Endodermal cell (in vitro differentiated cells): Measurements from ENCODE around the gene NIFK. TPM values are rescaled to one million over a fixed set of nuclear protein-coding genes. Genes with fewer than 3 reads are reported as not detected.
A peak's percentile ranks its signal among the peaks of the same experiment; 100 is the strongest.

Experiments used
- DNase-seq: peaks from one replicate; pipeline ENCODE4 v3.0.0-alpha.2; 2017
- H3K27ac ChIP-seq: 2 replicates; pipeline ENCODE4 v1.5.1; 2013; ENCODE audit warnings: mild to moderate bottlenecking, low read depth, low read length, moderate library complexity
- H3K27me3 ChIP-seq: 2 replicates; pipeline ENCODE4 v1.6.1; 2013; ENCODE audit warnings: mild to moderate bottlenecking, low read length, moderate library complexity; ENCODE audit not compliant: insufficient read depth, control insufficient read depth, poor library complexity, severe bottlenecking
- H3K36me3 ChIP-seq: 2 replicates; pipeline ENCODE4 v1.7.0; 2013; ENCODE audit warnings: mild to moderate bottlenecking, low read length, moderate library complexity; ENCODE audit not compliant: control insufficient read depth, insufficient read depth
- H3K4me1 ChIP-seq: one replicate; pipeline ENCODE4 v1.7.0; 2013; ENCODE audit warnings: low read length; ENCODE audit not compliant: control insufficient read depth, insufficient read depth
- H3K4me3 ChIP-seq: 2 replicates; pipeline ENCODE4 v1.5.1; 2013; ENCODE audit warnings: mild to moderate bottlenecking, low read length, moderate library complexity
- H3K9ac ChIP-seq: 2 replicates; pipeline ENCODE4 v1.6.1; 2013; ENCODE audit warnings: mild to moderate bottlenecking, low read length, moderate library complexity; ENCODE audit not compliant: poor library complexity, severe bottlenecking; ENCODE audit errors: extremely low read depth
- H3K9me3 ChIP-seq: 2 replicates; pipeline ENCODE4 v1.6.1; 2013; ENCODE audit warnings: mild to moderate bottlenecking, low read length, moderate library complexity; ENCODE audit not compliant: control insufficient read depth
- H3K27ac Mint-ChIP-seq: 2 replicates; pipeline ENCODE4 v1.8.0; 2020; ENCODE audit warnings: mixed read lengths
- H3K27me3 Mint-ChIP-seq: 2 replicates; pipeline ENCODE4 v1.8.0; 2021; ENCODE audit warnings: mild to moderate bottlenecking, mixed read lengths; ENCODE audit not compliant: insufficient read depth
- H3K36me3 Mint-ChIP-seq: 2 replicates; pipeline ENCODE4 v1.8.0; 2020; ENCODE audit warnings: low read depth, mixed read lengths
- H3K4me1 Mint-ChIP-seq: 2 replicates; pipeline ENCODE4 v1.8.0; 2020; ENCODE audit warnings: mixed read lengths
- H3K4me3 Mint-ChIP-seq: 2 replicates; pipeline ENCODE4 v1.8.0; 2020; ENCODE audit warnings: mild to moderate bottlenecking, moderate library complexity, mixed read lengths
- H3K9me3 Mint-ChIP-seq: 2 replicates; pipeline ENCODE4 v1.8.0; 2020; ENCODE audit warnings: mild to moderate bottlenecking, mixed read lengths
- WGBS, 2 experiments: methylation state at CpG; one replicate each; pipeline versions ENCODE4 v1.1.5 to v1.1.7; 2013; ENCODE audit warnings: missing lambda C conversion rate in 2 of 2, mixed read lengths in 1 of 2; ENCODE audit not compliant: insufficient coverage in 1 of 2, insufficient read length in 1 of 2; 5-methylcytosine and 5-hydroxymethylcytosine counted together
- total RNA-seq, 2 donors: library from RNA; stranded (reverse); fragmentation: NEBNext Ultra II Directional in 1 of 2; extraction: Animal tissue kit (Norgen Biotek cat#: 25700) in 1 of 2; gene quantifications; 2 replicates in 1 of 2; 3 replicates in 1 of 2; pipeline ENCODE4 v1.2.1, GENCODE V29; 2021
- TF ChIP-seq, protein P1 (sequence below): fragments of 200-600 bp; sonication (generic); conservative IDR thresholded peaks from 2 replicates; pipeline ENCODE4 v1.5.0; 2021; ENCODE audit warnings: antibody characterized with exemption, mild to moderate bottlenecking

Gene NIFK
- total RNA-seq, 2 donors from 2014 or later: 64.2 to 88.5 TPM

DNA sequence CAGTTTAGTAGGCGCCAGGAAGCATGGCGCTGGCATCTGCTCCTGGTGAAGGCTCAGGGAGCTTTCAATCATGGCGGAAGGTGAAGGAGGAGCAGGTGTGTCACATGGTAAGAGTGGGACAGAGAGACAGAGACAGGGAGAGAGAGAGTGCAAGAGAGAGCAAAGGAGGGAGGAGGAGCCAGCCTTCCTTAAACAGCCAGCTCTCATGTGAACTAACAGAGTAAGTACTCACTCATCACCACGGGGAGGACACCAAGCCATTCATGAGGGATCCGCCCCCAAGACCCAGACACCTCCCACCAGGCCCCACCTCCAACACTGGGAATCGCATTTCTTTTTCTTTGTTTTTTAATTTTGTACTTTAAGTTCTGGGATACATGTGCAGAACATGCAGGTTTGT is 46.6 kb downstream of the NIFK start:
- Histone ChIP-seq H3K4me1 (no peaks in the 10 kb centered on the region), H3K9ac (no peak overlapping the region), H3K27ac (no peak overlapping the region), H3K27me3 (no peaks in the 10 kb centered on the region), H3K36me3 (no peaks in the 10 kb centered on the region), H3K9me3 (no peaks in the 10 kb centered on the region), H3K4me3 (no peak overlapping the region)
- Mint-ChIP-seq H3K4me3 (no peak overlapping the region), H3K4me1 (peaks cover 7% of the 10 kb centered on the region), H3K27ac (no peak overlapping the region), H3K9me3 (peaks cover 4% of the 10 kb centered on the region), H3K36me3 (no peaks in the 10 kb centered on the region), H3K27me3 (peaks cover 13% of the 10 kb centered on the region)
- no peak for DNase-seq
- TF ChIP-seq, protein P1, sequence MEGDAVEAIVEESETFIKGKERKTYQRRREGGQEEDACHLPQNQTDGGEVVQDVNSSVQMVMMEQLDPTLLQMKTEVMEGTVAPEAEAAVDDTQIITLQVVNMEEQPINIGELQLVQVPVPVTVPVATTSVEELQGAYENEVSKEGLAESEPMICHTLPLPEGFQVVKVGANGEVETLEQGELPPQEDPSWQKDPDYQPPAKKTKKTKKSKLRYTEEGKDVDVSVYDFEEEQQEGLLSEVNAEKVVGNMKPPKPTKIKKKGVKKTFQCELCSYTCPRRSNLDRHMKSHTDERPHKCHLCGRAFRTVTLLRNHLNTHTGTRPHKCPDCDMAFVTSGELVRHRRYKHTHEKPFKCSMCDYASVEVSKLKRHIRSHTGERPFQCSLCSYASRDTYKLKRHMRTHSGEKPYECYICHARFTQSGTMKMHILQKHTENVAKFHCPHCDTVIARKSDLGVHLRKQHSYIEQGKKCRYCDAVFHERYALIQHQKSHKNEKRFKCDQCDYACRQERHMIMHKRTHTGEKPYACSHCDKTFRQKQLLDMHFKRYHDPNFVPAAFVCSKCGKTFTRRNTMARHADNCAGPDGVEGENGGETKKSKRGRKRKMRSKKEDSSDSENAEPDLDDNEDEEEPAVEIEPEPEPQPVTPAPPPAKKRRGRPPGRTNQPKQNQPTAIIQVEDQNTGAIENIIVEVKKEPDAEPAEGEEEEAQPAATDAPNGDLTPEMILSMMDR: no peak
- 92 to 97% methylated on average over 3 to 5 of the region's 6 CpGs for WGBS, 2 experiments

DNA sequence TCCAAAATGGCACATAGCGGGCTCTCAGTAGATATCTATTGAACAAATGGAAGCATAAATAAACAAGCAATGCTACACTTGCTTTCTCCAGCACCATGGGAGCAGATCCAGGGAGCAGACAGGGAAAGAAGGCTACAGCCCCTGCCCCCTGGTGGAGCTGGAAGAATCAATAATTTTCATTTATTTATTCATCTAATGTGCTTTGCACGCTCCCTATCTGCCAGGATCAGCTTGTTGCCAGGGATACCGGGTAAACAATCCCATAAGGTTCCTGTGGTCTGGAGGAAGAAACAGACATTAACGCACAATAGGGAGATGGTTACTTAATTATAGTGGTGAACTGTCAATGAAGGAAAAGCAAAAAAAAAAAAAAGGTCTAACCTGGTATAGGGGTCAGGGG is 47.3 kb downstream of the NIFK start:
- Histone ChIP-seq H3K4me3 (no peak overlapping the region), H3K27ac (no peak overlapping the region), H3K27me3 (no peaks in the 10 kb centered on the region), H3K36me3 (no peaks in the 10 kb centered on the region), H3K9me3 (no peaks in the 10 kb centered on the region), H3K4me1 (no peaks in the 10 kb centered on the region), H3K9ac (no peak overlapping the region)
- Mint-ChIP-seq H3K27ac (no peak overlapping the region), H3K36me3 (no peaks in the 10 kb centered on the region), H3K4me1 (peaks cover 7% of the 10 kb centered on the region), H3K4me3 (no peak overlapping the region), H3K9me3 (peaks cover 7% of the 10 kb centered on the region), H3K27me3 (peaks cover 13% of the 10 kb centered on the region)
- no peak for DNase-seq
- WGBS, 2 experiments: 91 to 100% methylated on average over 2 to 4 of the region's 4 CpGs
- TF ChIP-seq, protein P1: peak; percentile 62

- TF ChIP-seq, protein P1: no peak
- H3K4me3 Mint-ChIP-seq: no peak overlapping the region
Measured at GRCh38 chr2:121688820-121689219, 47.9 kb downstream of the NIFK start.

More at GRCh38 chr2:121688820-121689219, 47.9 kb downstream of the NIFK start:
- Mint-ChIP-seq H3K9me3 (peaks cover 13% of the 10 kb centered on the region), H3K27me3 (peaks cover 13% of the 10 kb centered on the region), H3K4me1 (peaks cover 7% of the 10 kb centered on the region), H3K27ac (no peak overlapping the region), H3K36me3 (peaks cover 4% of the 10 kb centered on the region)
- DNase-seq: no peak
- Histone ChIP-seq H3K27ac (no peak overlapping the region), H3K4me3 (no peak overlapping the region), H3K9ac (no peak overlapping the region), H3K9me3 (peaks cover 2% of the 10 kb centered on the region), H3K27me3 (no peaks in the 10 kb centered on the region), H3K36me3 (no peaks in the 10 kb centered on the region), H3K4me1 (no peaks in the 10 kb centered on the region)
- WGBS, 2 experiments: 88 to 100% methylated on average over 2 of the region's 2 CpGs
